Jurkat, Clone E6-1 (cell line): Measurements from ENCODE around the gene CIZ1.
A peak's percentile ranks its signal among the peaks of the same experiment; 100 is the strongest.

ENCODE experiments used
- DNase-seq: peaks from one replicate; pipeline ENCODE4 v3.0.0-alpha.2; 2011; ENCODE audit warnings: low read depth, low spot score
- H3K4me3 ChIP-seq: 2 replicates; pipeline ENCODE4 v1.5.1; 2011; ENCODE audit warnings: mild to moderate bottlenecking, low read length, control low read depth, moderate library complexity

The CIZ1 gene

DNA sequence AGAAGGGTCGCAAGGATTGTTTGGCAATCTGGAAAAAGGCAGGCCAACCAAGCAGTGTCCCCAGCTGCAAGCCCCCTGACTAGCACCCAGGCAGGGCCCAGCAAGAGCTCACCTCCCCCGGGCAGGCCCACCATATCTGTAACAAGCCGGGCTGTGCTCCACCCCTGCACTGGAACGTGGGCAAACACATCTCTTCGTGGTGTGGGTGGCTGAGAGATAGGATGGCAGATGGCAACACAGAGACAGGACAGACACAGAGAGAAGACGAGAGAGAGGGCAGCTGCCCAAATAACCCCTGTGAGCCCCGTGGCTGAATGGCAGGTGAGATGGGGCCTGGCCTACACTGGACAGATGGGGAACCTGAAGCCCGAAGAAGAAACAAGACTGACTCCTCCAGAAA, 21.9 kb downstream of the CIZ1 start:
- no peak for DNase-seq

DNA sequence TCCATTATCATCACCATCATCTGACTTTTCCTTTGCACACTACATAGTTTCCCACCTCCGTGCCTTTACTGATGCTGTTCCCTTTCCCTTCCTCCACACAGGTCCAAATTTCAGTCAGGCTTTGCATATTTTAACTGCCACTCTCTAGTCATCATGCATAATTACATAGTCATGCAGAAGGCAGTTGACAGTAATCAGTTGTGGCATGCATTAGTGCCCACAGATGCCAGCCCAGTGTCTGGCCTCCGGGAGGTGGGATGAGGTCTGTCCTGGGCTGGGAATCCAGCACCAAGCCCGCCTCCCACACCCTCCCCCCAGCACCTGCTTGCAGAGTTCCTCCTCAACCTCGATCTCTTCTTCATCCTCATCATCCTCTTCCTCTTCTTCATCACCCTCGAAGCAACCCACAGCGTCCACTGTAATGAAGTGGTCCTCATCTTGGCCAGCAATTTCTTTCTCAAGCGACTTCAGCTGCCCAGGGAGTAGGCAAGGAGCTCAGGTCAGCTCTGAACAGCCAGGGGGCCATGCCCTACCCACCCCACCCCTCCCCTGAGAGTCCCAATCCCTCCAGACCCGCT, 22.6 kb downstream of the CIZ1 start:
- no peak for DNase-seq
- no peak overlapping the region for H3K4me3 ChIP-seq

More for the DNA sequence above, 21.9 kb downstream of the CIZ1 start:
- H3K4me3 ChIP-seq, result no peak overlapping the region

DNA sequence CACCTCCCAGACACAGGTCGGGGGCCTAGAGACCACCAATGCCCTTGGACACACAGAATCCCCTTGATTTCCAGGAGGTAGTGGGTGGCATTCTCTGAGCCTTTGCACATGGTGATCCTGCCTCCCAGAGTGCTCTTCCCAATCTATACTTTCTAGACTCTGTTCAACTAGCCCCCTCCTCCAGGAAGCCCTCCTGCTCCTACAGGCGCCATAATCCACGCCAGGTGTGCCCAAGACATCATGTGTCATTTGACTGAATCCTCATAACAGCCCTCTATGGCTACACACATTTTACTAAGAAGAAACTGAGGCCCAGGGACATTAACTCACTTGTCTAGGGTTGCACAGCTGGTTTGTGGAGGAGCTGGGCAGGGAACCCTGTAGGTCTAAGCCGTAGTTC, 24.2 kb downstream of the CIZ1 start:
- H3K4me3 ChIP-seq, result no peak overlapping the region
- DNase-seq, result no peak

DNA sequence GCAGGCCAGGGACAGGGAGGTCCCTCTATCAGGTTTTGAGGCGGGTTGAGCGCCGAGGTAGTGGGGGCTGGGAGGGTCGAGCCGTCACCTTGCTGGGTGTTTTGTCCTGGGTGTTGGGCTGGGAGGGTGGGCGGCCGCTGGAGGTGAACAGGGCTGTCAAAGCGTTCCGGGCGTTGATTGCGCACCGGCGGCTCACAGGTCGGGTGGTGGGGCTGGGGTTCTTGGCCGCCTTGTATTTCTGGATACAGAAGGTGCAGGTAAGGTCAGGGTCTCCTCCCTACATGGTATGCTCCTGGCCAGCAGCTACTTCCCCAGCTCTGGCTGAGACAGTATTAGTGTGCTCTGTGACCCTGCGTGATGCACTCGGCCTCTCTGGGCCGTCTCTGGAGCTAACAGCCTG, 25.2 kb downstream of the CIZ1 start:
- no peak overlapping the region for H3K4me3 ChIP-seq
- no peak for DNase-seq

DNA sequence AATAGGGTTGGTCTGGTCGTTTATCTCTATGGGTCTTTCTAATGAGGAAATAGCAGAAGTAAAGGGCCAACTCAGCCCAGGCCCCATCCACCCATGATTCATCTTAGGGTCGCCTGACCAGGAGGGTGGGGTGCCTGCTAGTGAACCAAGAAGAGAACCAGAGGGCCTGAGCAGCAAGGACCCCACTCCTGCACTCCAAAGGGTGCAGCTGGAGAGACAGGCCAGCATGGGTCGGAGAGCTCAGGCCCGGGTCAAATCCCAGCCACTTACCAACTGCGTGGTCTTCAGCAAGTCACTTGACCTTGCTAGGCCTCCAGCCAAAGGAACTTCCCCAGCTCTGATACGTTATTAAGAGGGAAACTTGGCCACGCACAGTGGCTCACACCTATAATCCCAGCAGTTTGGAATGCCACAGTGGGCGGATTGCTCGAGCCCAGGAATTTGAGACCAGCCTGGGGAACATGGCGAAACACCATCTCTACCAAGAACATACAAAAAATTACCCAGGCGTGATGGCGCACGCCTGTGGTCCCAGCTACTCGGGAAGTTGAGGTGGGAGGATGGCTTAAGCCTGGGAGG, 27.0 kb downstream of the CIZ1 start:
- H3K4me3 ChIP-seq, result no peak overlapping the region
- DNase-seq, result no peak

DNA sequence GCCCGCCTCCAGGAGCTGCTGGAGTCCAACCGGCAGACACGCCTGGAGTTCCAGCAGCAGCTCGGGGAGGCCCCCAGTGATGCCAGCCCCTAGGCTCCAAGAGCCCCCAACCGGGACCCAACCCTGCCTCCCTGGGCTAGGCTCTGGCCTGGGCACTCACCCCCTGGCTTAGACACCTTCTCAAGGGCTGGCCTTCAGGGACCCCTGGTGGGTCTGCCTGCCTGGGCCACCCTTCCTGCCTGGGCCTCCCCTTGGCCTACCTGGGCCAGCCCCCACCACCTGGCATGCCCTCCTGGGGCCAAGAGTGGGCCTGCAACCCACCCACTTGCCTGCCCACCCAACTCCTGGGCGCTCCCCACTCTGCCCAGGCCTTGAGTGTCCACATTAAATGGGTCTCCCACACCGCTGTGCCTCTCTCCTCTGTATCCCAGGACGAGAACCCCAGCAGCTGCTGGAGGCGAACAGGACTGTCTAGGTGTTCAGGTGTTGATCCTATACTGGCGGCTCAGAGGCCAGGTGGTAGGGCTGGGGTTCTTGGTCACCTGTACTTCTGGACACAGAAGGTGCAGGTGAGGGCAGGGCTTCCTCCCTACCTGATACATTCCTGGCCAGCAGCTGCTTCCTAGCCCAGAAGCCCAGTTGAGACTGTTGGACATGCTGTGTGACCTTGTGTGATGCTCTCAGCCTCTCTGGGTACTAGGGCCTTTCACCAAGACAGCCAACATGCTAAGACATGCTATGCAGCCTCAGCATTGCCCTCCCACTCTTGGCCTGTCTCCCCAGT, 27.7 kb downstream of the CIZ1 start:
- no peak for DNase-seq
- H3K4me3 ChIP-seq, result no peak overlapping the region

DNA sequence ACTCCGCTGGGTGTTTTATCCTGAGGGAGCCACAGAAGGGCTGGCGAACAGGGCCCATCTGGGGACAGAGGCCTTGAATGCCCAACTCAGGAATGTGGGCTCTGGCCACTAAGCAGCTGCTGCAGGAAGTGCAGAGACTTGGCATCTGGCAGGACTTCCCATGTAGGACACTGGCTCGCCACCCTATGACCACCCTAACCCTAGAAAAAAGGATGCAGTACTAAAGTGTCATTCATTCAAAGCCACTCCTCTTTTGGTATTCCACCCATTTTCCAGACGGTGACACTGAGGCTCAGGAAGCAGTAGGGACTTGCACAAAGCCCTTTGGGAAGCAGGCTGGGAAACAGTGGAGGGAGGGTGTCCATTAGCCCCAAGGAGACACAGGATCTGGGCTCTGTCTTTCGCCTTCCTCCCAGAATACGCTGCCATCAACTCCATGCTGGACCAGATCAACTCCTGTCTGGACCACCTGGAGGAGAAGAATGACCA, 28.3 kb downstream of the CIZ1 start:
- no peak for DNase-seq

DNA sequence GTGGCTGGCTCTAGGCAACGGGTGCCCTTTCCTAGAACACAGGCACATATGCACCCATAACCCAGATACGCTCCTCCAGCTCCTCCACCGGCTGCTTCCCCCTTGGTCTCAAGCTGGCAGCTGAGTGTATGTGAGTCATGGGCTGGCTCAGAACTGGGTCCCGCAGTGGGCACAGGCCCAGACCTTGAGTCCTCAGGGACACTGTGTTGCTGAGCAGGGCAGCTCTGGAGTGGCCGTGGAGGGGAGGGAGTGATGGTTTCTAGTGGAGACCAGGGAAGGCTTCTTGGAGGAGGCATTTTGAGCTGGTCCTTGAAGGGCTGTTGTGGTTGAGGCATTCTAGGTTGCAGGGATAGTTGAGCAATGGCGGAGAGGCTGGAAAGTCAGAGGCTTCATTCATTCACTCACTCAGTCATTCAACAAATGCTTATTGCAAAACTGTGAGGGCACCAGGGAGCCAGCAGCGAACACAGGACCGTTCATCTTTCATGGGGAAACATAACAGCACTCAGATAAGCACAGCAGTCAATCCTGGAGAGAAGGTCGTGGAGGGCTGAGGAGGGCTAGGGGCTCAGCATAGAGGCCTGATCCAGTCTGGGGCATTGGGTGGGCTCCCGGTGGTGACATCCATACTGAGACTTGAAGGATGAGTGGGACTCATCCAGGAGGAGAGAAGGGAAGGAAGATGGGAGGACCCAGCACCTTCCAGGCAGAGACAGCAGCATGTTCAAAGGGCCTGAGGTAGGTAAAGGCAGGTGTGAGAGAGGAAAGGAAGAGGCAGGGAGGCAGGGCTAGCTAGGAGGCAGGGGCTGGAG, 29.0 kb downstream of the CIZ1 start:
- H3K4me3 ChIP-seq, result no peak overlapping the region
- no peak for DNase-seq

More for the DNA sequence above, 28.3 kb downstream of the CIZ1 start:
- no peak overlapping the region for H3K4me3 ChIP-seq

DNA sequence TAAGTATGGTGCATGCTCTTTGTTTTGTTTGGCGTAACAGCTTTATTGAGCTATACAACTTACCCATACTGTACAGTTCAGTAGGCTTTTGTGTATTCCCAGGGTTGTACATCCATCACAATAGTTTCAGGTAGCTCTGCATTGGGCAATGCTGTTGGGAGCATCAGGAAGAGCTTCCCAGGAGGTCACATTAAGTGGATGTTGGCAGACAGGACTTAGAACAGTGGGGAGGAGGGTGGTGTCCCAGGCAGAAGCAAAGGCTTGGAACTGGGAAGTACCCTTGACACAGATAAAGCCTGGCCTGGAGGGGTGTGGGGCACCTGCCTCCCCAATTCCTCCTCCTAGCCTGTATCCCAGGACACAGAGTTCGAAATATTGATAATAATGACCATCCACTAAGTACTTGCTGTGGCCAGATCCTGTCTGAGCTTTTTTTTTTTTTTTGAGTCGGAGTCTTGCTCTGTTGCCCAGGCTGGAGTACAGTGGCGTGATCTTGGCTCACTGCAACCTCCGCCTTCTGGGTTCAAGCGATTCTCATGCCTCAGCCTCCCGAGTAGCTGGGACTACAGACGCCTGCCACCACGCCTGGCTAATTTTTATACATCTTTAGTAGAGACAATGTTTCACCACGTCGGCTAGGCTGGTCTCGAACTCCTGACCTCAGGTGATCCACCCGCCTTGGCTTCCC, 30.0 kb downstream of the CIZ1 start:
- peak overlapping the region; percentile 95 for H3K4me3 ChIP-seq
- DNase-seq, result no peak

DNA sequence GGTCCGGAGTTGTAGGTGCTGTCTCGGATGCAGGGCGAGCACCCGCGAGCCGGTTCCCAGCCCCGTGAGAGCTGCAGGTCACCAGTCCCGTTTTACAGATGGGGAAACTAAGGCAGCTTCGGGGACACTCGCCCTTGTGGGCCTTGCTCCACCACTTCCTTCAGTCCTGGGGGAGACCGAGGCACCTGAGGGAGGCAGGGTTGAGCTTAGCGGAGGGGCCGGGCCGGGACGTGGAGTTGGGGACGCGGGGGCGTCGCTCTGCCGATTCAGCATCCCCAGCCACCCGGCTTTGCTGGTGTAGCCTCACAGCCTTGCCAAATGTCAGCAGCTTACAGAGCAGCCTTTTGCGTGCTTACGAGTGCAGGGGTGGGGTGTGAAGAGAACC, 30.8 kb downstream of the CIZ1 start:
- no peak for DNase-seq
- peak overlapping the region; percentile 95 for H3K4me3 ChIP-seq

DNA sequence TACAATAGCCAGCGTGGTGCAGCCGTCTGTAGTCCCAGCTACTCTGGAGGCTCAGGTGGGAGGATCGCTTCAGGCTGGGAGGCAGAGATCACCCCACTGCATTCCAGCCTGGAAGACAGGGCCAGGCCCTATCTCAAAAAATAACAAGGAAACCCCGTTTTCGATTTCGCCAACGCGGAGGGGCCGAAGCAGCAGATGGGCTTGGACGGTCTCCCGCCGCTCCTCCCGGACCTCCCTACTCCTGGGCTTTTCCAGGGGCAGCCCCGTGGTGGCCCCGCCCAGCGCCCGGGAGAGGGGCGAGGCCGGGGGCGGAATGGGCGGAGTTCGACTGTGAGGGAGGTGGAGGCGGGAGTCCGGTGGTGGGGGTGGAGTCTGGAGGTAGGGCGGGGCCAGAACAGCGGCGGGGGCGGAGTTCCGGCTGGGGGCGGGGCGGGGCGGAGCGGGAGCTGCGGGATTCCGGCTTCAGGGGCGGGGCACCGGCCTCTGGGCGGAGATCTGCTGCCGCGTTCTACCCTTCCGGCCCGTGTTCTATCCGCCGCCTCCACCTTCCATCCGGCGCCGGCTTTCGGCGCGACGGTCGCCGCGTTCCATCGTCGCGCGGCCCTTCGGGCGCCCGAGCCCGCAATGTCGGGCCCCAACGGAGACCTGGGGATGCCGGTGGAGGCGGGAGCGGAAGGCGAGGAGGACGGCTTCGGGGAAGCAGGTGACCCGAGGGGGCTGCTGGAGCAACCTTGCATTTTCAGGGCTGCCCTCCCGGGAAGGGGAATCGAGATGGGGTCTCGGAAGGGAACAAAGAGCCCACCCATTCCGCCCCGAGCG, 31.4 kb downstream of the CIZ1 start, which contains the start of gene BBLN:
Gene BBLN, plus strand, starts transcription at position 482 of the 819 bp plus-strand sequence. Its CDS starts 143 bp downstream, at position 625.
- peak; percentile 81 for DNase-seq
- H3K4me3 ChIP-seq, result peak within 1 kb of the TSS; percentile 95

DNA sequence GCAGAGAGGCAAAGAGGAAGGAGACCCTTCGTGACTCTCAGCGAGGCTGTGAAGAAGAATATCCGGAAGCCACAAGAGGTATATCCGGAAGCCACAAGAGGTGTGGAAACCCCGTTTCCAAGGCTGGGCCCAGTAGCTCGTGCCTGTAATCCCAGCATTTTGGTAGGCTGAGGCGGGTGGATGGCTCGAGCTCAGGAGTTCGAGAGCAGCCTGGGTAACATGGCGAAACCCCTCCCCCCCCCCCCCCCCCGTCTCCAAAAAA, 31.9 kb downstream of the CIZ1 start:
- peak; percentile 58 for DNase-seq
- peak overlapping the region; percentile 57 for H3K4me3 ChIP-seq

DNA sequence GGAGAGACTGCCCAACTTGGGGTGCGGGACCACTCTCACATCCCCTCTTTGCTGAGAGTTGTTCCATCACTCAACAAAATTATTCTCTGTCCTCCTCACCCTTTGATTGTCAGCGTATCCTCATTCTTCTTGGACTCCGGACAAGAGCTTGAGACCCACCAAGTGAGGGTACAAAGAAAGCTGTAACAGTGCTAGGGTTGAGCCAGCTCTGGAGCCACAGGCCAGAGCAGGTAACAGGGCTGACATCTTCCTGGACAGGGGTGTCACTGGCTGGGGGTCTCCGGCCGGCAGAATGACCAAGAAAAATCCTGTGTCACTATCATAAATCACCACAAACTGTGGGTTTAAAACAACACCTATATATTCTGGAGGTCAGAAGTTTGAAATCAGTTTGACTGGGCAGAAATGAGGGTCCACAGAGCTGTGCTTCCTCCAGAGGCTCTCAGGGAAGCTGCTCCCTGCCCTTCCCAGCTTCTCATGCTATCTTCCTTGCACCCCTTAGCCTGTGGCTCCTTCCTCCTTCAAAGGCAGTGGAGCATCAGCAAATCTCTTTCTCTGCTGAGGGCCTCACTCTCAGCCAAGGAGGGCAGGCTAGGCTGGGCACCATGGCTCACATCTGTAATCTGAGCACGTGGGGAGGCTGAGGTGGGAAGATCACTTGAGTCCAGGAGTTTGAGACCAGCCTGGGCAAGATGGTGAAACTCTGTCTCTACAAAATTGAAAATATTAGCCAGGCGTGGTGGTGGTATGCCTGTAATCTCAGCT, 35.5 kb downstream of the CIZ1 start:
- no peak for DNase-seq
- no peak overlapping the region for H3K4me3 ChIP-seq

DNA sequence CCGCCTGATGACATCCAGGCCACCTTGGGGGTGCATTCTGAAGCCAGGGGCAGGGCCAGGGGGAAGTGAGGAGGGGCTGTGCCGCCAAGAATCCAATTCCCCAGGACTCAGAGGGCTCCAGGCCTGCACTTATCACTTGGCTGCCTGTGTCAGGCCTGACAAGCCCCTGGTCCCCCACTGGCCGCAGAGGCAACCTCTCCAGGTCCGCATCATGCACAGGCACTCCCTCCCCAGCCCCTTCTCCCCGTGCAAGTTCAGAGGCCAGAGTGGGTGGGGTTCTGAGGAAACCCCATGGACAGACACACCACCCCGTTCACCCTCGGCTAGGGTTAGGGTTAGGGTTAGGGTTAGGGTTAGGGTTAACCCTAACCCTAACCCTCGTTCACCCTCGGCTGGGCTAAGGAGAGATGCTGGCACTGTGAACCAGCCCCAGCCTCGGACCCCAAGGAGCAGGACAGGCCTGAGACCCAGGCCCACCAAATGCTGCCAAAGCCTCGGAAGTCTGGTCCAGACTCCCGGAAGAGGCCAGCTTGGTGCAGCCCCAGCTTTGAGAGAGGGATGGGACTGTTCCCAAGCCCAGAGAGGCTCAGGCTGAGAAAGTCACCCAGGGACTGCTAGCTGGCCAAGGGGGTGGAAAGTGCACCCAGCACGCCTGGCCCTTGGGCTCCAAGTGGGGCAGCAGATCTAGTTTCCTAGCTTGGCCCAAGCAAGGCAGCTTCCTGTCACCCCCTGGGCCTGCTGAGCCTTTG, 37.3 kb downstream of the CIZ1 start:
- no peak for DNase-seq
- no peak overlapping the region for H3K4me3 ChIP-seq

DNA sequence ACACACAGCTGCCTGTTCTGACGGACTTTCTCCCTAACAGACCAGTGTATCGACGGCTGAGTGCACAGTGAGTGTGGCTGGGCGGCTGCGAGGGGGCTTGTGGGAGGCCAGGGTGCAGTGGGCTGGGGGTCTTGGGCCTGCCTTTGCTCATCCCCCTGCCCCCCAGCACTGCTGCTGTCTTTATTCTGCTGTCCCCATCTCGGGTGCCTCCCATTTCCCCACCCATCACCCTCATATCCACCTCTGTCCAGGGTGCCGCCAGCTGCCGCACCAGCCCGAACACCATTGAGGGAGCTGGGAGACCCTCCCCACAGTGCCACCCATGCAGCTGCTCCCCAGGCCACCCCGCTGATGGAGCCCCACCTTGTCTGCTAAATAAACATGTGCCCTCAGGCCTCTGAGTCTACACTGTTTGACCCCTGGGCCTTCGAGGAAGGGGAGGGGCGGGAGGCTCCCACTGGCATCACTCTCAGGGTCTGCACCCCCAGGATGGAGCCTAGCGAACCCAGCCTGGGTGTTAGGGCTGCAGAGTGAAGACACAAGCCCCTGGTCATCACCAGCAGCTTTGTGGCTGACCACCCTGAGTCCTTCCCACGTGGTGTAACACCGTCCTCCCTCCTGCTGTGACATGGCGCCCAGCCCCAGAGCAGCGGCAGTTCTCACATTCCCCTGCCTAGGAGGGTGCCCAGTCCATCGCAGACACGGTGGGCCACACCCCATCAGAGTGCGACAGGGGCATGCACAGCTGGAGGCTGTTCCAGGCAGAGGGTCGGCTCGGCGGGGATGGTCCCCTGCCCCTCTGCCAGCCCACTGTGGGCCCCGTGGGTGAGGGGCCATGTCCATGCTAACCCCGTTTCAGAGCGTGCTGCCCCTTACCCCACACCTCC, 38.1 kb downstream of the CIZ1 start:
- H3K4me3 ChIP-seq, result no peak overlapping the region
- DNase-seq, result no peak
